OCI-LY7 (cell line): ENCODE data around the gene SMO. TPM values are rescaled to one million over a fixed set of nuclear protein-coding genes. Genes with fewer than 3 reads are reported as not detected.

ENCODE experiments used
- BruUV-seq: library from RNA; stranded (reverse); fragments of 400-500 nt; replicated peaks from 2 replicates; lab custom pipeline; 2021; lab: Mats Ljungman, UMichigan
- CTCF ChIA-PET: fragments of 300-600 bp; sonication (Branson Sonifier 250); formaldehyde crosslinking; loops from one replicate; lab custom pipeline; 2022; ENCODE audit warnings: antibody characterized with exemption; ENCODE audit not compliant: unreplicated experiment; lab: Charles Lee
- POLR2A ChIA-PET: fragments of 300-600 bp; sonication (Branson Sonifier 250); formaldehyde crosslinking; loops from one replicate; lab custom pipeline; 2022; ENCODE audit warnings: antibody characterized with exemption; lab: Charles Lee
- DNase-seq: peaks from one replicate; pipeline ENCODE4 v3.0.0-alpha.2; 2015; ENCODE audit warnings: low spot score
- H2AFZ ChIP-seq: fragments of 200-600 bp; sonication (generic), shearing (Covaris generic); 2 replicates; pipeline ENCODE4 v1.6.1; 2014; ENCODE audit warnings: mild to moderate bottlenecking, antibody characterized with exemption, low read length, moderate library complexity
- H3K27ac ChIP-seq: fragments of 200-600 bp; sonication (generic); 2 replicates; pipeline ENCODE4 v1.5.1; 2014; ENCODE audit warnings: mixed run types, low read depth, mild to moderate bottlenecking, moderate library complexity, low read length, inconsistent platforms; ENCODE audit not compliant: poor library complexity, severe bottlenecking
- H3K36me3 ChIP-seq: fragments of 200-600 bp; sonication (generic); 2 replicates; pipeline ENCODE4 v1.6.1; 2014; ENCODE audit warnings: mild to moderate bottlenecking, antibody characterized with exemption, low read length, moderate library complexity, mixed read lengths; ENCODE audit not compliant: insufficient read depth
- H3K4me1 ChIP-seq: fragments of 200-600 bp; sonication (generic); 2 replicates; pipeline ENCODE4 v1.5.1; 2014; ENCODE audit warnings: mild to moderate bottlenecking, low read length; ENCODE audit not compliant: insufficient read depth, poor library complexity, severe bottlenecking
- H3K4me2 ChIP-seq: fragments of 200-600 bp; sonication (generic); 2 replicates; pipeline ENCODE4 v1.6.1; 2014; ENCODE audit warnings: mild to moderate bottlenecking, low read length
- H3K4me3 ChIP-seq: fragments of 200-600 bp; sonication (generic); 2 replicates; pipeline ENCODE4 v1.5.1; 2014; ENCODE audit warnings: mild to moderate bottlenecking, low read depth, low read length; ENCODE audit not compliant: poor library complexity, severe bottlenecking
- H3K79me2 ChIP-seq: fragments of 200-600 bp; sonication (generic); 2 replicates; pipeline ENCODE4 v1.6.1; 2016; ENCODE audit warnings: low read depth, mild to moderate bottlenecking, low read length, moderate library complexity, mixed read lengths; ENCODE audit not compliant: insufficient read depth
- H3K9me2 ChIP-seq: fragments of 200-600 bp; sonication (generic); 2 replicates; pipeline ENCODE4 v1.6.1; 2016; ENCODE audit warnings: mild to moderate bottlenecking, low read length, mixed read lengths; ENCODE audit not compliant: insufficient read depth
- H3K9me3 ChIP-seq: fragments of 200-600 bp; sonication (generic); 2 replicates; pipeline ENCODE4 v1.6.1; 2014; ENCODE audit warnings: mild to moderate bottlenecking, mixed run types, low read length, mixed read lengths
- H4K20me1 ChIP-seq: fragments of 200-600 bp; sonication (generic); 2 replicates; pipeline ENCODE4 v1.6.1; 2014; ENCODE audit warnings: mild to moderate bottlenecking, antibody characterized with exemption, low read length, moderate library complexity, mixed read lengths; ENCODE audit not compliant: insufficient read depth
- EZH2phosphoT487 ChIP-seq: fragments of 200-600 bp; sonication (generic); IDR thresholded peaks from 2 replicates; pipeline ENCODE4 v1.6.1; 2018; ENCODE audit warnings: low read depth, borderline replicate concordance, mild to moderate bottlenecking, mixed run types, antibody characterized with exemption, low read length, moderate library complexity, mixed read lengths
- intact Hi-C: fragments of 100-400 bp; cut with micrococcal nuclease; formaldehyde crosslinking; loops from one replicate; pipeline ENCODE4 v1.10.0; 2022; ENCODE audit not compliant: unreplicated experiment
- total RNA-seq, 2 experiments: library from RNA; depleted of rRNA in 1 of 2; stranded (reverse); fragments of >200 nt in 1 of 2; shearing (Covaris generic) in 1 of 2; gene quantifications; 2 replicates each; pipeline ENCODE4 v1.2.3, GENCODE V29; 2014 to 2022
- TF ChIP-seq, protein P1 (sequence below): fragments of 200-600 bp; sonication (generic); conservative IDR thresholded peaks from 2 replicates; pipeline ENCODE4 v1.5.1; 2014; ENCODE audit warnings: mild to moderate bottlenecking, antibody characterized with exemption, low read length, moderate library complexity, mixed read lengths

The SMO gene
- total RNA-seq, 2 experiments from 2014 or later, result 0.17 to 0.25 TPM

DNA sequence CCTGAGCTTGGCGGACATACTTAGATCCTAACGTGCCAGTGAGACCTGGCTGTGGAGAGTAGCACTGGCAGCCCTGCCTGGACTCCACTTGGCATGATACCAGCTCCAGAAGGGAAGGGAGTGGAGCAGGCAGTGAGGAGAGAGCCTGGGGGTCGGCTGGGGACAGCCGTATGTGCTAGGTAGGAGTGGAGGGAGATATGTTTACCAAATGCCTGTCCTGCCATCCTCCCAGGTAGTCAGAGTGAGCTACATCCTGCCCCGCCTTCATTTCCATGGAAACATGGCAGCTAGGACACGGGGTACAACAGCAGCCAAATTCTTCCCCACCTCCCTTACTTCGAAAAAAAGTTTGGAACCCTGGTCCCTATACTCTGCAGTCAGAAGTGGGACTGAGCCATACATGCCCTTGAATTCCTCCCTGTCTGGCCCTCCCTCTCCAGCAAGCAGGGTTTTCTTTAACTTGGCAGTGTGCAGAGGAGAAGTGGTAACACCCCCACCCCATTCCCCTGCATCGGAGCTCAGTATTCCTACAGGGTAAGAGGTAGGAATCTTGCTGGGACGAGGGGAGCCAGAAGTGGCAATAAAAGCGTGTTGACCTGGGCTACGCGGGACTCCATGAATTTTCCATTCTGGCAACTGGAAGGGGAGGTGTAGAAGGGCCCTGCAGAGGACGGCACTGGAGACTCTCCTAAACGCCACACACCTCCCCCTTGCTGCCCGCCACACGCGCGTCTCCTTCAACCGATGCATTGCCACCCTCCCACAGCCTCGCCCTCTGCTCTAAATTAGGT, 20.0 kb upstream of the SMO start:
- intact Hi-C loops, result loop anchor here (2.0 kb wide), 1 partner anchor 22 kb away; no protein-coding TSS in a partner anchor
- TF ChIP-seq EZH2phosphoT487, result no peak
- TF ChIP-seq, protein P1, sequence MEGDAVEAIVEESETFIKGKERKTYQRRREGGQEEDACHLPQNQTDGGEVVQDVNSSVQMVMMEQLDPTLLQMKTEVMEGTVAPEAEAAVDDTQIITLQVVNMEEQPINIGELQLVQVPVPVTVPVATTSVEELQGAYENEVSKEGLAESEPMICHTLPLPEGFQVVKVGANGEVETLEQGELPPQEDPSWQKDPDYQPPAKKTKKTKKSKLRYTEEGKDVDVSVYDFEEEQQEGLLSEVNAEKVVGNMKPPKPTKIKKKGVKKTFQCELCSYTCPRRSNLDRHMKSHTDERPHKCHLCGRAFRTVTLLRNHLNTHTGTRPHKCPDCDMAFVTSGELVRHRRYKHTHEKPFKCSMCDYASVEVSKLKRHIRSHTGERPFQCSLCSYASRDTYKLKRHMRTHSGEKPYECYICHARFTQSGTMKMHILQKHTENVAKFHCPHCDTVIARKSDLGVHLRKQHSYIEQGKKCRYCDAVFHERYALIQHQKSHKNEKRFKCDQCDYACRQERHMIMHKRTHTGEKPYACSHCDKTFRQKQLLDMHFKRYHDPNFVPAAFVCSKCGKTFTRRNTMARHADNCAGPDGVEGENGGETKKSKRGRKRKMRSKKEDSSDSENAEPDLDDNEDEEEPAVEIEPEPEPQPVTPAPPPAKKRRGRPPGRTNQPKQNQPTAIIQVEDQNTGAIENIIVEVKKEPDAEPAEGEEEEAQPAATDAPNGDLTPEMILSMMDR, result no peak
- no peaks in the 10 kb centered on the region for H4K20me1 ChIP-seq
- ChIA-PET POLR2A (interaction anchor here (0.5 to 1.0 kb wide), 3 partner anchors 54 to 139 kb away, joined by 3 read pairs; no protein-coding TSS in a partner anchor), CTCF (no interaction called here)
- peak overlapping the region; percentile 34; the same call in 1 of the 2 replicates for H3K4me2 ChIP-seq
- no peaks in the 10 kb centered on the region for H3K9me3 ChIP-seq
- no peaks in the 10 kb centered on the region for H3K79me2 ChIP-seq
- H2AFZ ChIP-seq, result no peak overlapping the region
- H3K27ac ChIP-seq, result no peak overlapping the region
- H3K4me1 ChIP-seq, result peaks cover 27% of the 10 kb centered on the region
- H3K9me2 ChIP-seq, result no peaks in the 10 kb centered on the region
- H3K36me3 ChIP-seq, result peaks cover 40% of the 10 kb centered on the region
- no peak for DNase-seq
- H3K4me3 ChIP-seq, result no peak overlapping the region
- BruUV-seq, result no TSS peak

DNA sequence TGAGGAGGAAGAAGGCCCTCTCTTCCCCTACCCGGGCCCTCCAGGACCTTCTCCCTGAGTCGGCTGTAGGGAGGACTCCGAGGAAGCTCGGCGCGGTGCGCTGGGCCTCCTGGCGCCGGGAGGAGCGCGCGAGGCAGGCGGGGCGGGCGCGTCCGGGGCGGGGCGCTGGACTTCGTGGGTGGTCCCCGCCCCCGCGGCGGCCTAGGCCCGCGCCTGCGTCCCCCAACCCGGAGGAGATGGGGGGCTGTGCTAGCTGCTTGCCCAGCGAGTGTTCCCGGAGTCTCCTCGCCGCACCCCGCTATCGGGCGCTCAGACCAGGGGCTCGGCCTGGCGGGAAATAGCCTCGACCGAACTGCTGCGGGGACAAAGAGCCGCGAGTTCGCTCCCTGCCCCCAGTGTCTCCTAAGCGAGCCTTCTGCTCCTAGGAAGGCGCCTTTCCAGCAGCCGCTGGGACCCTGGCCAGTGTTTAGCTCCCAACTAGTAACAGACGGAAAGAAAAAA, 19.2 kb upstream of the SMO start:
- ChIA-PET CTCF (interaction anchor here (0.8 kb wide), 1 partner anchor 25 kb away, joined by 3 read pairs; the partner anchor contains the start of gene TSPAN33), POLR2A (interaction anchor here (0.5 to 1.2 kb wide), 5 partner anchors 32 to 144 kb away, joined by 3 to 7 read pairs (median 3); no protein-coding TSS in a partner anchor)
- H3K4me3 ChIP-seq, result no peak overlapping the region
- H4K20me1 ChIP-seq, result no peaks in the 10 kb centered on the region
- no peak for DNase-seq
- peaks cover 34% of the 10 kb centered on the region for H3K36me3 ChIP-seq
- no peak for TF ChIP-seq EZH2phosphoT487
- TF ChIP-seq, protein P1, result no peak
- H3K4me2 ChIP-seq, result peak overlapping the region; percentile 34; the same call in 1 of the 2 replicates
- peaks cover 23% of the 10 kb centered on the region for H3K4me1 ChIP-seq
- H3K79me2 ChIP-seq, result no peaks in the 10 kb centered on the region
- no peaks in the 10 kb centered on the region for H3K9me2 ChIP-seq
- intact Hi-C loops, result loop anchor here (2.0 kb wide), 1 partner anchor 22 kb away; no protein-coding TSS in a partner anchor
- H3K9me3 ChIP-seq, result no peaks in the 10 kb centered on the region
- BruUV-seq, result no TSS peak
- no peak overlapping the region for H3K27ac ChIP-seq
- no peak overlapping the region for H2AFZ ChIP-seq
